ENCODE measurements around the gene UST. TPM values are rescaled to one million over a fixed set of nuclear protein-coding genes. Genes with fewer than 3 reads are reported as not detected.

Gene UST
- total and polyA plus RNA-seq, 2 of the 8 experiments (the other 6 are each of a cell fraction or from before 2014, with no cell fraction given) = 13.5 to 34.5 TPM

DNA sequence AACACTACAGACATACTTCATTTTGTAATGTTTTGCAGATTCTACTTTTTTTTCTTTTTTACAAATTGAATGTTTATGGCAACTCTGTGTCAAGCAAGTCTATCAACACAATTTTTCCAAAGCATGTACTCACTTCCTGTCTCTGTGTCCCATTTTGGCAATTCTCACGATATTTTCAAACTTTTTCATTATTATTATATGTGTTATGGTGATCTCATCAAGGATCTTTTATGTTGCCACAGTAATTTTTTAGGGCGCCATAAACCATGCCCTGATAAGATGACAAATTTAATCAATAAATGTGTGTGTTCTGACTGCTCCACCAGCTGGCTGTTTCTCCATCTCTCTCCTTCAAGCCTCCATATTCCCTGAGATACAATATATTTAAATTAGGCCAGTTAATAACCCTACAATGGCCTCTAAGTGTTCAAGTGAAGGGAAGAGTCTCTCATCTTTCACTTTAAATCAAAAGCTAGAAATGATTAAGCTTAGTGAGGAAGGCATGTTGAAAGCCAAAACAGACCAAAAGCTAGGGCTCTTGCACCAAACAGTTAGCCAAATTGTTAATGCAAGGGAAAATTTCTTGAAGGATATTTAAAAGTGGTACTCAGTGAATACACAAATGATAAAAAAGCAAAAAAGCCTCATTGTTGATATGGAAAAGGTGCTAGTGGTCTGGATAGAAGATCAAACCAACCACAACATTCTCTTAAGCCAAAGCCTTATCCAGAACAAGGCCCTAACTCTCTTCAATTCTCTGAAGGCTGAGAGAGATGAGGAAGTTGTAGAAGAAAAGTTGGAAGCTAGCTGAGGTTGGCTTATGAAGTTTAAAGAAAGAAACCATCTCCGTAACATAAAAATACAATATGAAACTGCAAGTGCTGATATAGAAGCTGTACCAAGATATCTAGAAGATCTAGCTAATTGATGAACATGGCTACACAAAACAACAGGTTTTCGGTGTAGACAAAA lies 376.3 kb downstream of the UST start (continued):
- no peak for TF ChIP-seq TAF7 (optimal IDR thresholded peaks at IDR 0.05; ENCODE audit: borderline replicate concordance, low read depth, low read length)
- TF ChIP-seq RFX5 (IDR thresholded peaks at IDR 0.05; ENCODE audit: borderline replicate concordance, low read depth, low read length) = no peak
- TF ChIP-seq GABPA (IDR thresholded peaks at IDR 0.05; ENCODE audit: borderline replicate concordance, insufficient read depth, low read length) = no peak
- TF ChIP-seq CTBP2 (IDR thresholded peaks at IDR 0.05; ENCODE audit: borderline replicate concordance, insufficient read depth, insufficient read length, low read length) = no peak
- TF ChIP-seq SUZ12 (IDR thresholded peaks at IDR 0.05; ENCODE audit: low read length) = no peak
- no peak for TF ChIP-seq NANOG (IDR thresholded peaks at IDR 0.05; ENCODE audit: insufficient read depth, low read depth, low read length, poor library complexity, severe bottlenecking)
- TF ChIP-seq RAD21 (IDR thresholded peaks at IDR 0.05 in 1 of 2, conservative IDR thresholded peaks at IDR 0.05 in 1 of 2; ENCODE audit: low read depth in 2 of 2, low read length in 2 of 2) = no peak
- no peak for TF ChIP-seq HDAC2 (IDR thresholded peaks at IDR 0.05; ENCODE audit: borderline replicate concordance in 1 of 2, low read depth in 2 of 2, low read length in 2 of 2)

Data from H1 (cell line).